NCI-H2107 (cell line): Measurements from ENCODE around the gene AGPS.
"Not testable (repeated sequence)": the region's sequence is repeated elsewhere in the genome, so short reads cannot be mapped to it uniquely, and the experiment has no call there.

ENCODE experiments used
- DNase-seq: peaks from one replicate; lab custom pipeline; 2025; lab: John Stamatoyannopoulos, UW

The AGPS gene

DNA sequence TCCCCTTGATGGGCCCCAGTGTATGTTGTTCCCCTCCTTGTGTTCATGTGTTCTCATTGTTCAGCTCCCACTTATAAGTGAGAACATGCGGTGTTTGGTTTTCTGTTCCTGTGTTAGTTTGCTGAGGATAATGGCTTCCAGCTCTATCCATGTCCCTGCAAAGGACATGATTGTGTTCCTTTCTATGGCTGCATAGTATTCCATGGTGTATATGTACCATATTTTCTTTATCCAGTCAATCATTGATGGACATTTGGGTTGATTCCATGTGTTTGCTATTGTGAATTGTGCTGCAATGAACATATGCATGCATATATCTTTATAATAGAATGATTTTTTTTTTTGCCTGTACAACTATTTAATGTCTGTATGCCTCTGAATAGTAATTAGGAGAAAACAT is 31.5 kb downstream of the AGPS start:
- not testable (repeated sequence) for DNase-seq

DNA sequence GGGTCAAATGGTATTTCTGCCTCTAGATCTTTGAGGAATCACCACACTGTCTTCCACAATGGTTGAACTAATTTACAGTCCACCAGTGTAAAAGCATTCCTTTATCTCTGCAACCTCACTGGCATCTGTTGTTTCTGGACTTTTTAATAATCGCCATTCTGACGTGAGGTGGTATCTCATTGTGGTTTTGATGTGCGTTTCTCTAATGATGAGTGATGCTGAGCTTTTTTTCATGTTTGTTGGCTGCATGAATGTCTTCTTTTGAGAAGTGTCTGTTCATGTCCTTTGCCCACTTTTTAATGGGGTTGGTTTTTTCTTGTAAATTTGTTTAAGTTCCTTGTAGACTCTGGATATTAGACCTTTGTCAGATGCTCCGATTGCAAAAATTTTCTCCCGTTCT is 32.0 kb downstream of the AGPS start:
- DNase-seq: not testable (repeated sequence)

DNA sequence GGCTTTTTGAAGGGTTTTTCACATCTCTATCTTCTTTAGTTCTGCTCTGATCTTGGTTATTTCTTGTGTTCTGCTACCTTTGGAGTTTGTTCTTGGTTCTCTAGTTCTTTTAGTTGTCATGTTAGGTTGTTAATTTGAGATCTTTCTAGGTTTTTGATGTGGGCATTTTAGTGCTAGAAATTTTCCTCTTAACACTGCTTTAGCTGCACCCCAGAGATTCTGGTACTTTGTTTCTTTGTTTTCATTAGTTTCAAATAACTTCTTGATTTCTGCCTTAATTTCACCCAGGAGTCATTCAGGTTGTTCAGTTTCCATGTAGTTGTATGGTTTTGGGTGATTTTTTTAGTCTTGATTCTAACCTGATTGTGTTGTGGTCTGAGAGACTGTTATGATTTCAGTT is 34.7 kb downstream of the AGPS start:
- DNase-seq: no peak

DNA sequence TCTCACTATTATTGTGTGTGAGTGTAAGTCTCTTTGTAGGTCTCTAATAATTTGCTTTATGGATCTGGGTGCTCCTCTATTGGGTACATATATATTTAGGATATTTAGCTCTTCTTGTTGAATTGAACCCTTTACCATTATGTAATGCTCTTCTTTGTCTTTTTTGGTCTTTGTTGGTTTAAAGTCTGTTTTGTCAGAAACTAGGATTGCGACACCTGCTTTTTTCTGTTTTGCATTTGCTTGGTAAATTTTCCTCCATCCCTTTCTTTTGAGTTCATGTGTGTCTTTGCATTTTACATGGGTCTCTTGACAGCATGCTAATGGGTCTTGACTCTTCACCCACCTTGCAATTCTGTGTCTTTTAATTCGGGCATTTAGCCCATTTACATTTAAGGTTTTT is 35.4 kb downstream of the AGPS start:
- not testable (repeated sequence) for DNase-seq

DNA sequence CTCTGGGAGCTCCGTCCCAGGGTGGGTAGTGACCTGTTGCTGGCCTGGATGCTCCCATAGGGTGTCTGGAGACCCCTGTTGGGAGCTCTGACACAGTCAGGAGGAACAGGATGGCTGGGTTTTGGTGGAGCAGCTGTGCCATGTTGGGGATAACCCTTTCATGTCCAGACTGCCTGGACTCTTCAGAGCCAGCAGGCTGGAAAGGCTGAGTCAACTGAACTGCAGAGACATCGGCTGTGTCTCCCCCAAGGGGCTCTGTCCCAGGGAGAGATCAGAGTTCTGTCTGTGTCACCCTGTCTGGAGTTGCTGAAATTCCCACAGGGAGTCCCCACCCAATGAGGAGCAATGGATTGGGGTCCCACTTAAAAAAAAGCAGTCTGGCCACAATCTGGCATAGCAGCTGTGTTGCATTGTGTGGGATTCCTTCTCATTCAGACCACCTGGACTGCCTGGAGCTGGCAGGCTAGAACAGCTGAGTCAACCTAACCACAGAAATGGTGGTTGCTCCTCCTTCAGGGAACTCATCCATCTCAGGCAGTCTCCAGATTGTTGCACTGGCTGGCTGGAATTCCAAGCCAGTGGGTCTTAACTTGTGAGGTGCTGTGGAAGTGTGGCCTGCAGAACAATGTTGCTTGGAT is 37.2 kb downstream of the AGPS start:
- DNase-seq: no peak

DNA sequence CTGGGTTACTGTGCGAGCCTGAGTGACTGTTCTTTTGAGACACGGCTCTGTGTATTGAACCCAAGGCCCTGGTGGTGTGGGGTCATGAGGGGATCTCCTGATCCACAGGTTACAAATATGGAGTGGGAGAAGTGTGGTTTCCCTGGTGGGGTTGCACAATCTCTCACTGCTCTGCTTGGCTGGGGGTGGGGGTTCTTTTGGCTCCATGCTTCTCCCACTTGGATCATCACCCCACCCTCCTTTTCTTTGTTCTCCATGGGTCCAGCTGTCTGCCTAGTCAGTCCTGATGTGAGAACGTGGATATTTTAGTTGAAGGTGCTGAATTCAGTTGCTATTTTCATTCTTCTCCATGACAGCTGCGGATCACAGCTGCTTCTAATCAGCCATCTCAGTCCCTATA is 37.8 kb downstream of the AGPS start:
- no peak for DNase-seq

DNA sequence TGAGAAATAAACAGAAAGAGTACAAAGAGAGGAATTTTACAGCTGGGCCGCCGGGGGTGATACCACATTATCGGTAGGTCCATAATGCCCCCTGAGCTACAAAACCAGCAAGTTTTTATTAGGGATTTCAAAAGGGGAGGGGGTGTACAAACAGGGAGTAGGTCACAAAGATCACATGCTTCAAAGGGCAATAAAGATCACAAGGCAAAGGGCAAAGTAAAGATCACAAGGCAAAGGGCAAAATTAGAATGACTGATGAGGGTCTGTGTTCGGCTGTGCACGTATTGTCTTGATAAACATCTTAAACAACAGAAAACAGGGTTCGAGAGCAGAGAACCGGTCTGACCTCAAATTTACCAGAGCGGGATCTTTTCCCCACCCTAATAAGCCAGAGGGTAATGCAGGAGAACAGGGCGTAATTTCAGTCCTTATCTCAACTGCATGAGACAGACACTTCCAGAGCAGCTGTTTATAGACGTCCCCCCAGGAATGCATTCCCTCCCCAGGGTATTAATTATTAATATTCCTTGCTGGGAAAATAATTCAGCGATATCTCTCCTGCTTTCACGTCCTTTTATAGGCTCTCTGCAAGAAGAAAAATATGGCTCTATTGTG is 38.6 kb downstream of the AGPS start:
- DNase-seq: not testable (repeated sequence)

DNA sequence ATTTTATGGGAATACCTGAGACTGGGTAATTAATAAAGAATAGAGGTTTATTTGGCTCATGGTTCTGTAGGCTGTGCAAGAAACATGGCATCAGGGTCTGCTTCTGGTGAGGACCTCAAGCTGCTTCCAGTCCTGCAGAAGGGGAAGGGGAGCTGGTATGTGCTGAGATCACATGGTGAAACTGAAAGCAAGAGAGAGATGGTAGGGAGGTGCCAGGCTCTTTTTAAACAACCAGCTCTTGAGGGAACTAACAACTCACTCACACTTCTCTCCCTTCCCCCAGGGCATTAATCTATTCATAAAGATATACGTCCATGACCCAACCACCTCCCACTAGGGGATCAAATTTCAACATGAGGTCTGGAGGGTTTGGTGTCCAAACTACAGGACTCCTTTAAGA is 40.1 kb downstream of the AGPS start:
- no peak for DNase-seq

DNA sequence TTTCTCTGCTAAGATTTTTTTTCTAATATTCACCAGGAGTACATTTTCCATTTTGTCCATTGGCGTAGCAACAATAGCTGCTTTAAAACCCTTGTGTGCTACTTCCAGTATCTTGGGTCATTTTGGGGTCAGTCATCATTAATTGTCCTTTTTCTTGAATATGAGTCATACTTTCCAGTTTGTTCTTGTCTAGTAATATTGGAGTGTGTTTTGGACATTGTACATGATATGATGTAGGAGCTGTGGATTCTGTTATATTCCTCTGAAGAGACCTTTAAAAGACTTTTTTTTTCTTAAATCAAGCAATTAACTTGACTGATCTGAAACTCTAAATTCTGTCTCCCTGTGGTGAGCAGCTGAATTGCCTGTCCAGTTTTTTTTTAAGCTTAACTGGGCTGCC is 40.8 kb downstream of the AGPS start:
- no peak for DNase-seq

DNA sequence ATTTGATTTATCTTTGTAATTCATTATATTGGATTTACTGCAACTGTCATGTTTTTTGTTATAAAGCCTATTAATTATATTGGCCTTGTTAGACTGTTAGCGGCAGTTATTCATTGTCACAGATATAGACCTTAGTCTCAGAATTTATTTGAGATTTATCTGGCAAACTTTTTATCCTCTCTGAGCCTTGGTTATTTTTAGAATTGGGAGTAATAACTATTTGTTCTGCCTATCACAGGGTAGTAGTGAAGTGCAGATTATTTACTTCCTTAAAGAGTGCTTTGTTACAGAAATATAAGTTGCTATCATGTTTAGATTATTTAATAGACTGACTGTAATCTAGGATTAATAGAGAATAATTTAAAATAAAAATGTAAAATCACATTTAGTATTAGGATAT is 41.9 kb downstream of the AGPS start:
- no peak for DNase-seq

DNA sequence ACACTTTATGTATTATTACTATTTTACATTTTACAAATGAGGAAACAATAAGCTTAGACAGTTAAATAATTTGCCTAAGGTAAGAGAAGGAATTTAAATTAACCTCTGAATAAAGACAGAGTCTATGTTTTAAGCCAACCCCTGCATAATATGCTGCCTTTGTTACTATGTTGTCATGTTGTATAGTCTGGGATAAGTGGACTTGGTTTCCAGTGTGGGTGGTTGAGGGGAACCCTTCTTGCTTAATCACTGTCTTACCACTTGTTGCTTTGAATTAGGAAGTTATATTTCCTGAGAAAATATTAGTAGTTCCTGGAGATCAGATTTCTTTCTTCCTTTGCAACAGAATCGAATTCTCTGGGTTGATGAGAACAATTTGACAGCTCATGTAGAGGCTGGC is 52.6 kb downstream of the AGPS start:
- DNase-seq: no peak

DNA sequence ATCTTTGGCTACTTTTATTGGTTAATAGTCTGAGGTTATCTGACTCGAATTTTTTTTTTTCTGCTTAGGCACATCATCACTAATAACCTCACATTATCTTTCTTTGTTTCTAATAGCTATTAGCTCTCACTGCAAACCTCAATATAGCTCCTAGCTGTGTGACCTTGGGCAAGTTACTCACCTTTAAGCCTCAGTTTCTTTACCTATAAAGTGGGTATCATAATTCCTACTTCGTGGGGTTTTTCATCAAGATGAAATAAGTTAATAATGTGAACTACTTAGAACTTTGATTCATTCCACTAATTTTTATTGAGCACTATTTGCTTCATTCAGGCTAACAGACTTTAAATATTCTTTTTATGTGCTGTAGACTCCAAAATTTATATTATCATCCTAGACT is 55.5 kb downstream of the AGPS start:
- no peak for DNase-seq

DNA sequence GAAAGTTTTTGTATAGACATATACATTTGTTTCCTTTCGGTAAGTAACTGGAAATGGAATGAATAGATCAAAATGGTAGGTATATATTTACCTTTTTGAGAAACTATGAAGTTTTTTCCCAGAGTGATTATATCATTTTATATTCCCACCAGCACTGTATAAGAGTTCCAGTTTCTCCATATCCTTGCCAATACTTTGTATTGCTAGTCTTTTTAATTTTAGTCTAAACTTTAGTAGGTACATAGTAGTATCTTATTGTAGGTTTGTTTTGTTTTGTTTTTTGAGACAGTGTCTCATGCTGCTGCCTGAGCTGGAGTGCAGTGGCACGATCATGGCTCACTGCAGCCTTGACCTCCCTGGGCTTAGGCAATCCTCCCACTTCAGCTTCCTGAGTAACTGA is 56.6 kb downstream of the AGPS start:
- no peak for DNase-seq

DNA sequence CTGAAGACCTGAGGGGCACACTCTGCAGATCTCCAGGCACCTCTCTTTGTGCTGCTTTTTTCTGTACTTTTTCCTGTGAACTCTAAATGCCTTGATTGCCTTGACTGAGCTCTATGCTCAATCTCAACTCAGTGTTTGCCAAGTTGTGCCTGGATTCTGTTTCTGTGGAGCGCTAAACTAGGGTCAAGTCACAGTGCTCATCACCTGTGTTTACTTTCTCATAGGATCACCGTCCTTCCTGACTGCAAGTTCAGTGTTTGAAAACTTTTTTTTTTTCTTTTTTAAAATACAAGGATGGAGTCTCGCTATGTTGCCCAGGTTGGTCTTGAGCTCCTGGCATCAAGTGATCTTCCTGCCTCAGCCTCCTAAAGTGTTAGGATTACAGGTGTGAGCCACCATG is 62.6 kb downstream of the AGPS start:
- DNase-seq: no peak

DNA sequence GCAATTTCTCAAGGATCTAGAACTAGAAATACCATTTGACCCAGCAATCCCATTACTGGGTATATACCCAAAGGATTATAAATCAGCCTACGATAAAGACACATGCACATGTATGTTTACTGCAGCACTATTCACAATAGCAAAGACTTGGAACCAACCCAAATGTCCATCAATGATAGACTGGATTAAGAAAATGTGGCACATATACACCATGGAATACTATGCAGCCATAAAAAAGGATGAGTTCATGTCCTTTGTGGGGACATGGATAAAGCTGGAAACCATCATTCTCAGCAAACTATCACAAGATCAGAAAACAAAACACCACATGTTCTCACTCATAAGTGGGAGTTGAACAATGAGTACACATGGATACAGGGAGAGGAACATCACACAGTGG is 67.2 kb downstream of the AGPS start:
- DNase-seq: not testable (repeated sequence)

DNA sequence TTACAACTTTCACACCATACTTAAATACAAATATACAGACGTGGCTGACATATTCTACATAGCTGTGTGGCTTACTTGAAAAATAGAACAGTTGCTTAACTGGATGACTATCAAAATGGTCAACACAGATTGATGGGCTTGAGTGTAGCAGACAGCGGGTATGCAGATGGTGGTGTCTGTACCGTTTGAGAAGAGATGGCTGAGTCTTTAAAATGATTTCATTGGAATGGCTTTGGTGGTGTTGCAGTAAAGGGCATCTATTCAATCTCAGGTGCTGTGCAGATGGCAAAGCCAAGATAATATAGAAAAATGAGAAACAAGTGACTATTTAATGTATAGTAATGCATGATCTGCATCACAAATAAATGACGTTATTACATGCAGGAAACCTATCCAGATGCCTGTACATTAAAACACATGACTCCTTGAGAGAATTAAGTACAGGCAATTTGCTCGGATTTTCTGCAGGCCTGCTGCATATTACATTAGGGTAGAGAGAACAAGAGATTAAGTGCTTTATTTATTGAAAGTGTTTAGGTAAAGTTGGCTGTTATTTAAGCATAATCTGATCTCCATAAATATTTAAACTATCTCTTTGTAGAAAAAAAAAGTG is 68.5 kb downstream of the AGPS start:
- DNase-seq: no peak

DNA sequence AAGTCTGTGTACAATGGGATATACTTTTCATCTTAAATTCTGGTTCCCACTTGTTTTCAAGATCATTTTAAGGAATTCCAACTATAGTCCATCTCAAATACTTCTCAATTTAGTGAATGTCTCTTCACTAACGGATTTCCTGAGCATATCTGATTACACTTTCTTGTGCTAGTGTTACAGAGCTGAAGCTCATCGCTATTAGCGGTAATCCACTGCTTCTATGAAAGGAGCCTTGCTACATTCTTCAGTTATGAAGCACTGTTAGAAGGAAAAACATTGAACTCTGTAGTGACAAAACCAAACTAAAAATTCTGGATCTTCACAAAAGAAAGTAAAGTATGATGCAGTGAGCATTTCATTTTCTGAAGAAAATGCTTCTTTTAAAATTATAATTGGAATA is 72.0 kb downstream of the AGPS start:
- no peak for DNase-seq

DNA sequence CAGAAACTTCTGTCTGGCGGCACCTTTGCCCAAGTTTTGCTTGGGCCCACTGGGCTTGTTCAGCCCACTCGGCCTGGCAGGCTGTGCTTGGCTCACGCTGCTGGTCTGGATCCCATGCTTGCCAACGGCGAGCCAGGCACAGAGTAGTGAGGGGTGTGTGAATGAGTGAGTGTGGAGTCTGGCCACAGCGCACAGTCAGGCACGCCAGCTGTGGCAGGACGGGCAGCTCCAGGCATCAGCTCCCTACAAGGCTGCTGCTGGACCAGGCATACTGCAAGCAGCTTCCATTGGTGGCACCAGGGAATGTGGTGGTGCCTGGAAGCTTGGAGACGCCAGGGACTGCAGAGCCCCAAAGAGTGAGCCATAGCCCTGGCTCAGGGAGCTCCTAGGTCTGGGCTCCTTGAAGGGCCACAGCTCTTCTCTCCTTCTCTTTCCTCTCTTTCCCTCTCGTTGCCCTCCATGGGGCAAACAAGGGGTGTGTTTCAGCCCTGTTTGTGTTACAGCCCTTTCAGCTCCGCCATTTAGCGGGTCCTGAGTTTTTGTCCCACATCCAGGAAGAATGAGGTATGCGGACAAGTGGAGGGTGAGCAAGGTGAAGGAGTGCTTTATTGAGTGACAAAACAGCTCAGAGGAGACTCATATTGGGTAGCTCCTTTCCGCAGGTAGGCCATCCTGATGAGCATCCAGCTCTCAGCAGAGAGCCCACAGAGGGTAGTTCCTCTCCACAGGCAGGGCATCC is 73.0 kb downstream of the AGPS start:
- DNase-seq: no peak

DNA sequence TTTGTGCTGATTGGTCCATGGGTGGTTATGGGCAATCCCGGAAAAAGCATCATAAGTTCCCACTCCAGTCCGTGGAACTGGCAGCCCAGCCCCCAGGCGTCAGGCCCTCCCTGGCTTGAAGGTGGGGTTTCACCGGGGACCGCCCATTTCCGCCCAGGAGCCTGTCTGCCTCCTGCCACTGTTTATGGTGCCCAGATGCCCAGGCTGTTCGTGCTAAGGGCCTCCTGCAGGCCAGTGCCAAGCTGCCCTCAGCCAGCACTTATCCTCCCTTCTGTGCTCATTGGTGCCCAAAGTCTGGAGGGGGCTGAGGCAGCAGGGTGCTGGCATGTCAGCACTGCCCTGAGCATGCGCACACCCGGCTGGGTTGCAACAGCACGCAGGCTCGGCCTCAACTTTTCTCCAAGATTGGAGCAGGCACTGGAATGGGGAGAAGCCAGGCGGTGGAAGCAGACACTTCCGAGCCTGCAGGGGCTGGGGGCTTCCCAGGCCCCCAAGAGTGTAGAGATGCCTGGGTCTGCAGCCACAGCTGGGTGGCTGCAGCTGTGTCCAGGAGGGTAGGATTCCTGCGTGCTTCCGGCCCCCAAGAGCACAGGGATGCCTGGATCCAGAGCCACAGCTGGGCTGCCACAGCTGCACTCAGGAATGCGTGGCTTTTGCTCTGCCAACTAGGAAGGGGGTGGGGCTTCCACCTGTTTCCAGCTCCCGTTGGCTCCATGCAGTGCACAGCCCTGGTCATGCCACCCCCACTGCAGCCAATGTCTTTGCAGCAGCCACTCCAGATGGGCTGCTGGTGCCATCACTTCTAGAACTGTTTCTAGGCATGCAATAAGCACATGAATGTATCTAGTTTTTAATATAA is 74.0 kb downstream of the AGPS start:
- DNase-seq: no peak

DNA sequence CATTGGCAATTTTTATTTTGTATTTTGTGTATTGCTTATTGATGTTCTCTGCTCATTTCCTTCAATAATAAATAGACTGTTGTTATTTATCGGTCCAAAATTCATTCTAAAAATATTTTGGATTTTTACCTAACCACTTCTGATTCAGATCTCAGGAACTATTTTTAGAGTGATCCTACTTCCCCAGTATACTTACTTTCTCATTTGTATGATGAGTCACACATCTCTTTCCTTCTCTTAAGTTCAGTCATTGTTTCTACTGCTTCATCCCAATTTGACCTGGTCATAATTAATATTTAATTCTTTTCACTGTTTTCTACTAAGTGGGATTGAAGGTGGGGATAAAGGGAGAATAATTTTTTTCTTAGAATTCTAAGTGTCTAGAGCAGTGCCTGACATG is 75.1 kb downstream of the AGPS start:
- no peak for DNase-seq

DNA sequence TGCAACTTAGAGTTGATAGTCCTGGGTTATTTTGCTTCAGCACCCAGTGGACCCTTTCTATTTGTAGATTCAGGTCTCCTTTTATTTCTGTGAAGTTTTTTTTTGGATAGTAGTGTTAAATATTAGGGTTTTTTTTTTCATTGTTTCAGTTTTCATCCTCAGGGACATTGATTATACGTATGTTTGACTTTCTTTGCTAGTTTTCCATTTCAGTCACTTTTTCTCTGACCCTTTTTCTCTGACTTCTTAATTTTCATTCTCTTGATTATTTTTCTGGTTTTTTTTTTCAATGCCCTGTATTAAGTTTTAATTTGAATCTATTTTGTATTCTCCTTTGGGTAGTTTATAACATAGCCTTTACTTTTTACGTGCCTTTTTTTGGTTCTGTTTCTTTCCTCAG is 79.4 kb downstream of the AGPS start:
- DNase-seq: no peak

DNA sequence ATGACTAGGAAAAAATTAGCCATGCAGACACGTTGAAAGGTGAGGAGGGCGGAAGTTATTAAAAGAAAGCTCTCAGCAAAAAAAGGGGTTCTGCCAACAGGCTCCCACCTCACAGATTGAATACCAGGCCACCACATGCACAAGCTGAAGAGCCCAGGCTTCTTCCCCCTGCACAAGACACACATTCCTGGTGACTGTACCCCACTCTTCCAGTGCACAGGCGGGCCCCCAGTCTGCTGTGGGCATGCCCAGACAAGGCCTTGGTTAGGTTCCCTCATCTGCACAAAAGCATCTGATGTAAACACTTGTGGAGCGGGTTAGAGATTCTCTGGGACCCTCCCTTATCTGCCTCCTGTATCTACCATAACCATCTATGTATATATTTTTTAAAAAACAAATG is 81.7 kb downstream of the AGPS start:
- no peak for DNase-seq
